ENCODE measurements around the gene SND1. TPM values are rescaled to one million over a fixed set of nuclear protein-coding genes. Genes with fewer than 3 reads are reported as not detected.

Gene SND1
- total and polyA plus RNA-seq, 4 donors: 50.3 to 150 (median 105) TPM

GRCh38 chr7:127798023-127798422 lies 146.0 kb downstream of the SND1 start:
- 56 to 67% methylated on average over 3 of the region's 3 CpGs for WGBS, 2 donors
- H3K4me3 ChIP-seq (ENCODE audit: low read length in 2 of 2): no peak overlapping the region
- no peaks in the 10 kb centered on the region for H3K4me1 ChIP-seq (ENCODE audit: control insufficient read depth in 1 of 2, insufficient read depth in 2 of 2, low read length in 2 of 2)
- no peaks in the 10 kb centered on the region for H3K36me3 ChIP-seq (ENCODE audit: control insufficient read depth in 1 of 2, insufficient read depth in 2 of 2, low read length in 1 of 2)
- intact Hi-C loops (cut with DNase I): no loop called here
- no peaks in the 10 kb centered on the region for H3K9me3 ChIP-seq (ENCODE audit: control insufficient read depth, low read length)
- no peak overlapping the region for H3K27ac ChIP-seq (ENCODE audit: low read depth in 1 of 2, low read length in 2 of 2)
- ATAC-seq (ENCODE audit: low FRiP score): no peak
- no peak for DNase-seq
- H3K27me3 ChIP-seq (ENCODE audit: control insufficient read depth in 1 of 2, insufficient read depth in 2 of 2, low read length in 1 of 2): no peaks in the 10 kb centered on the region

- H3K4me3 ChIP-seq (ENCODE audit: low read length in 2 of 2): no peak overlapping the region
- no peaks in the 10 kb centered on the region for H3K9me3 ChIP-seq (ENCODE audit: control insufficient read depth, low read length)
- H3K36me3 ChIP-seq (ENCODE audit: control insufficient read depth in 1 of 2, insufficient read depth in 2 of 2, low read length in 1 of 2): no peaks in the 10 kb centered on the region
- H3K27me3 ChIP-seq (ENCODE audit: control insufficient read depth in 1 of 2, insufficient read depth in 2 of 2, low read length in 1 of 2): no peaks in the 10 kb centered on the region
- H3K27ac ChIP-seq (ENCODE audit: low read depth in 1 of 2, low read length in 2 of 2): no peak overlapping the region
- 85 to 92% methylated on average over 6 of the region's 6 CpGs for WGBS, 2 donors
- ATAC-seq (ENCODE audit: low FRiP score): no peak
- intact Hi-C loops (cut with DNase I): no loop called here
- no peaks in the 10 kb centered on the region for H3K4me1 ChIP-seq (ENCODE audit: control insufficient read depth in 1 of 2, insufficient read depth in 2 of 2, low read length in 2 of 2)
- DNase-seq: no peak
These were observed 146.9 kb downstream of the SND1 start for GRCh38 chr7:127798769-127799372.

- Histone ChIP-seq H3K4me3 (ENCODE audit: low read length in 2 of 2) (no peak overlapping the region), H3K27ac (ENCODE audit: low read depth in 1 of 2, low read length in 2 of 2) (no peak overlapping the region), H3K9me3 (ENCODE audit: control insufficient read depth, low read length) (no peaks in the 10 kb centered on the region), H3K27me3 (ENCODE audit: control insufficient read depth in 1 of 2, insufficient read depth in 2 of 2, low read length in 1 of 2) (no peaks in the 10 kb centered on the region), H3K36me3 (ENCODE audit: control insufficient read depth in 1 of 2, insufficient read depth in 2 of 2, low read length in 1 of 2) (no peaks in the 10 kb centered on the region), H3K4me1 (ENCODE audit: control insufficient read depth in 1 of 2, insufficient read depth in 2 of 2, low read length in 2 of 2) (no peaks in the 10 kb centered on the region)
- intact Hi-C loops (cut with DNase I): no loop called here
- DNase-seq (no peak), ATAC-seq (ENCODE audit: low FRiP score) (no peak)
- WGBS, 2 donors: 90 to 92% methylated on average over 4 of the region's 4 CpGs
These were observed 147.7 kb downstream of the SND1 start for GRCh38 chr7:127799535-127800305.

GRCh38 chr7:127802845-127803244 lies 150.9 kb downstream of the SND1 start:
- H3K4me1 ChIP-seq (ENCODE audit: control insufficient read depth in 1 of 2, insufficient read depth in 2 of 2, low read length in 2 of 2): no peaks in the 10 kb centered on the region
- no peaks in the 10 kb centered on the region for H3K9me3 ChIP-seq (ENCODE audit: control insufficient read depth, low read length)
- 93% methylated on average over 5 of the region's 5 CpGs for WGBS, 2 donors
- H3K36me3 ChIP-seq (ENCODE audit: control insufficient read depth in 1 of 2, insufficient read depth in 2 of 2, low read length in 1 of 2): peaks cover 0 to 3% of the 10 kb centered on the region in 2 donors
- H3K4me3 ChIP-seq (ENCODE audit: low read length in 2 of 2): no peak overlapping the region
- intact Hi-C loops (cut with DNase I): no loop called here
- no peak for ATAC-seq (ENCODE audit: low FRiP score)
- DNase-seq: no peak
- H3K27me3 ChIP-seq (ENCODE audit: control insufficient read depth in 1 of 2, insufficient read depth in 2 of 2, low read length in 1 of 2): no peaks in the 10 kb centered on the region
- no peak overlapping the region for H3K27ac ChIP-seq (ENCODE audit: low read depth in 1 of 2, low read length in 2 of 2)

GRCh38 chr7:127803626-127804025 lies 151.6 kb downstream of the SND1 start:
- intact Hi-C loops (cut with DNase I): no loop called here
- WGBS, 2 donors: 78 to 82% methylated on average over 2 of the region's 2 CpGs

GRCh38 chr7:127807340-127807739 lies 155.3 kb downstream of the SND1 start:
- ATAC-seq (ENCODE audit: low FRiP score) (no peak), DNase-seq (no peak)
- H3K9me3 ChIP-seq (ENCODE audit: control insufficient read depth, low read length): no peaks in the 10 kb centered on the region
- peaks cover 0 to 4% of the 10 kb centered on the region in 2 donors for H3K36me3 ChIP-seq (ENCODE audit: control insufficient read depth in 1 of 2, insufficient read depth in 2 of 2, low read length in 1 of 2)
- no peaks in the 10 kb centered on the region for H3K27me3 ChIP-seq (ENCODE audit: control insufficient read depth in 1 of 2, insufficient read depth in 2 of 2, low read length in 1 of 2)
- no peaks in the 10 kb centered on the region for H3K4me1 ChIP-seq (ENCODE audit: control insufficient read depth in 1 of 2, insufficient read depth in 2 of 2, low read length in 2 of 2)
- no peak overlapping the region for H3K27ac ChIP-seq (ENCODE audit: low read depth in 1 of 2, low read length in 2 of 2)
- intact Hi-C loops (cut with DNase I): no loop called here
- H3K4me3 ChIP-seq (ENCODE audit: low read length in 2 of 2): no peak overlapping the region
- 58 to 66% methylated on average over 6 of the region's 6 CpGs for WGBS, 2 donors

More at GRCh38 chr7:127803626-127804025, 151.6 kb downstream of the SND1 start:
- Histone ChIP-seq H3K4me3 (ENCODE audit: low read length in 2 of 2) (no peak overlapping the region), H3K27ac (ENCODE audit: low read depth in 1 of 2, low read length in 2 of 2) (no peak overlapping the region), H3K36me3 (ENCODE audit: control insufficient read depth in 1 of 2, insufficient read depth in 2 of 2, low read length in 1 of 2) (peaks cover 0 to 4% of the 10 kb centered on the region in 2 donors), H3K9me3 (ENCODE audit: control insufficient read depth, low read length) (no peaks in the 10 kb centered on the region), H3K4me1 (ENCODE audit: control insufficient read depth in 1 of 2, insufficient read depth in 2 of 2, low read length in 2 of 2) (no peaks in the 10 kb centered on the region), H3K27me3 (ENCODE audit: control insufficient read depth in 1 of 2, insufficient read depth in 2 of 2, low read length in 1 of 2) (no peaks in the 10 kb centered on the region)
- no peak for DNase-seq
- no peak for ATAC-seq (ENCODE audit: low FRiP score)

GRCh38 chr7:127807829-127808228 lies 155.8 kb downstream of the SND1 start:
- 94 to 97% methylated on average over 2 of the region's 2 CpGs for WGBS, 2 donors
- Histone ChIP-seq H3K4me3 (ENCODE audit: low read length in 2 of 2) (no peak overlapping the region), H3K4me1 (ENCODE audit: control insufficient read depth in 1 of 2, insufficient read depth in 2 of 2, low read length in 2 of 2) (no peaks in the 10 kb centered on the region), H3K9me3 (ENCODE audit: control insufficient read depth, low read length) (no peaks in the 10 kb centered on the region), H3K27me3 (ENCODE audit: control insufficient read depth in 1 of 2, insufficient read depth in 2 of 2, low read length in 1 of 2) (no peaks in the 10 kb centered on the region), H3K27ac (ENCODE audit: low read depth in 1 of 2, low read length in 2 of 2) (no peak overlapping the region), H3K36me3 (ENCODE audit: control insufficient read depth in 1 of 2, insufficient read depth in 2 of 2, low read length in 1 of 2) (peaks cover 0 to 4% of the 10 kb centered on the region in 2 donors)
- no peak for DNase-seq
- no peak for ATAC-seq (ENCODE audit: low FRiP score)
- intact Hi-C loops (cut with DNase I): no loop called here

- H3K4me1 ChIP-seq (ENCODE audit: control insufficient read depth in 1 of 2, insufficient read depth in 2 of 2, low read length in 2 of 2): peaks cover 0 to 2% of the 10 kb centered on the region in 2 donors
- DNase-seq (no peak), ATAC-seq (ENCODE audit: low FRiP score) (no peak)
- no peaks in the 10 kb centered on the region for H3K27me3 ChIP-seq (ENCODE audit: control insufficient read depth in 1 of 2, insufficient read depth in 2 of 2, low read length in 1 of 2)
- H3K9me3 ChIP-seq (ENCODE audit: control insufficient read depth, low read length): no peaks in the 10 kb centered on the region
- WGBS, 2 donors: 49 to 74% methylated on average over 3 of the region's 3 CpGs
- no peak overlapping the region for H3K27ac ChIP-seq (ENCODE audit: low read depth in 1 of 2, low read length in 2 of 2)
- peaks cover 0 to 4% of the 10 kb centered on the region in 2 donors for H3K36me3 ChIP-seq (ENCODE audit: control insufficient read depth in 1 of 2, insufficient read depth in 2 of 2, low read length in 1 of 2)
- intact Hi-C loops (cut with DNase I): no loop called here
- no peak overlapping the region for H3K4me3 ChIP-seq (ENCODE audit: low read length in 2 of 2)
These were observed 157.3 kb downstream of the SND1 start for GRCh38 chr7:127809261-127809702.

- WGBS, 2 donors: 97 to 99% methylated on average over 2 of the region's 2 CpGs
- intact Hi-C loops (cut with DNase I): no loop called here
- no peak overlapping the region for H3K4me3 ChIP-seq (ENCODE audit: low read length in 2 of 2)
- peaks cover 0 to 4% of the 10 kb centered on the region in 2 donors for H3K36me3 ChIP-seq (ENCODE audit: control insufficient read depth in 1 of 2, insufficient read depth in 2 of 2, low read length in 1 of 2)
- DNase-seq (no peak), ATAC-seq (ENCODE audit: low FRiP score) (no peak)
- peaks cover 0 to 2% of the 10 kb centered on the region in 2 donors for H3K4me1 ChIP-seq (ENCODE audit: control insufficient read depth in 1 of 2, insufficient read depth in 2 of 2, low read length in 2 of 2)
- H3K9me3 ChIP-seq (ENCODE audit: control insufficient read depth, low read length): no peaks in the 10 kb centered on the region
- no peak overlapping the region for H3K27ac ChIP-seq (ENCODE audit: low read depth in 1 of 2, low read length in 2 of 2)
- no peaks in the 10 kb centered on the region for H3K27me3 ChIP-seq (ENCODE audit: control insufficient read depth in 1 of 2, insufficient read depth in 2 of 2, low read length in 1 of 2)
These were observed 158.1 kb downstream of the SND1 start for GRCh38 chr7:127810113-127810512.
